ENCODE measurements around the gene FNDC3B.

- TF ChIP-seq MAX (IDR thresholded peaks at IDR 0.05; ENCODE audit: insufficient read depth, insufficient read length) (no peak), POLR2A (IDR thresholded peaks at IDR 0.05; ENCODE audit: low read depth, low read length) (peak; percentile 35), POLR2AphosphoS5 (IDR thresholded peaks at IDR 0.05; ENCODE audit: insufficient read depth, low read depth, low read length) (no peak), CTCF (IDR thresholded peaks at IDR 0.05; ENCODE audit: extremely low read depth in 1 of 2, insufficient read depth in 1 of 2, low read depth in 1 of 2, low read length in 2 of 2) (no peak), JUN (IDR thresholded peaks at IDR 0.05; ENCODE audit: borderline replicate concordance, insufficient read depth, insufficient read length, low read depth) (no peak), EZH2 (IDR thresholded peaks at IDR 0.05; ENCODE audit: borderline replicate concordance, low read depth, low read length, severe bottlenecking) (no peak), MYC (IDR thresholded peaks at IDR 0.05; ENCODE audit: low read depth, low read length) (no peak), FOS (IDR thresholded peaks at IDR 0.05; ENCODE audit: borderline replicate concordance, insufficient read depth, low read length) (no peak)
These were observed 66.9 kb downstream of the FNDC3B start for GRCh38 chr3:172106037-172106954.
